Stimulated activated naive CD8-positive, alpha-beta T cell treated with anti-CD3 and anti-CD28 coated beads, Interleukin-15, Interleukin-2, amounts not matched to agents 100 U/mL and 50 U/mL, for 24 hours (primary cell): ENCODE data around the gene CCDC74B.
"Not testable (repeated sequence)": the region's sequence is repeated elsewhere in the genome, so short reads cannot be mapped to it uniquely, and the experiment has no call there.

ENCODE experiments used
- ATAC-seq: fragments of 150-1000 bp; cut with Tn5 transposase; one replicate; pipeline ENCODE4 v1.10.0; 2021
- DNase-seq: peaks from one replicate; pipeline ENCODE4 v3.0.0; 2021

CCDC74B gene

DNA sequence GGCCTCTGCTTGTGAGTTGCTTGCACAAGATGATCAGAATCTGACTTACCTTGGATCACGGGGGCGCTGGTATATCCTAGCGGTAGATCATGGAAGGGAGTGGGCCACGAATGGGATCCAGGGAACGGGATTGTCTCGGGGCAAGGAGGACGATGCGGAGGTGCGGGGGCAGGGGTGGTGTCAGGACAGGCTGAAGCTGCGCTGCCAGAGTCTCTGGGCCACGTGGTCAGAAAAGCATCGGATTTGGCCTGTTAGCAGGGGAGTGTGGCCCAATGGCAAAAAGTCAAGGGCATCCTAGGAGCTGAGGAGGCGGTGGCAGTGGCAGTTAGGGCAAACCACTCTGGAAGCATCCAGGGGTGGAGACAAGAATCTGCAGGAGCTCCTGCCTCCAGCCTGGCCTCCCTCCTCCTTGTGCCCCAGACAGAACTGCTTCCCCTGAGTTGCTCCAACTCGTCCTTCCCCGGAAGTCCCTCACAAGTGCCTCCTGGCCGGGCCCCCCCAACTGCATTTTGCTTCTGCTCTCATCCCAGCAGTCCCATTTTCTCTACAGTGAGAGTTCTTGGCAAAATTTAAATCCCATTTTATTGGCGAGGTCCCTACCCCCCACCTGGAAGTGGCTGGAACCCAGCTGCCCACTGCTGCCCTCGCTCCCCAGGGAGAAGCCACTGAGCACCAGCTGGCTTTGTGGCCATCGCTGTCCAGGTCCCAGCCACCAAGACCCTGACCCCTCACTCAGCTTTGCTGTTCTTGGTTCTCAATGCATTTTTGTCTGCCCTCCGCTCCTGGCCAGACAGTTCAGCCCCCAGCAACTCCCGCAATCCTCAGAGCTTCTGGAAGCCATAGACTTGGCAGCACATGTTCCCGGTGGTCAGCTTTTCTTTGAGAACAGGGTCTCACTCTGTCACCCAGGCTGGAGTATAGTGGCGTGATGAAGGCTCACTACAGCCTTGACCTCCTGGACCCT, 5.6 kb upstream of the CCDC74B start:
- ATAC-seq: no peak
- no peak for DNase-seq

DNA sequence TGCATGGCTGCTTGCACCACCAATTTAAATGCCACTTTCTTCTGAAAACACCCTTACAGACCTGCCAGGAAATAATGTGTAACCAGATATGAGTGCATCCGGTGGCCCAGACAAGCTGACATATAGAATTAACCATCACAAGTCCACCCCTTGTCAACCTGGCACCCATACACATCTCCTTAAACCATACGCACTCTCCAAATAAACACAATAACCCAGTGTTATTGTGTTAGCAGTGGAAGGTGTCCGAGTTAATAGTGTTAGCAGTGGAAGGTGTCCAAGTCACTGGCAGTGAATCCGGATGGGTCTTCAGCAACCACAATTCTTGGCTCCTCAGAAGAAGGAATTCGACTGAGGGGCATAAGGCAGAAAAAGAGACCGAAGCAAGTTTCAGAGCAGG, 3.6 kb upstream of the CCDC74B start:
- ATAC-seq, DNase-seq: not testable (repeated sequence)

DNA sequence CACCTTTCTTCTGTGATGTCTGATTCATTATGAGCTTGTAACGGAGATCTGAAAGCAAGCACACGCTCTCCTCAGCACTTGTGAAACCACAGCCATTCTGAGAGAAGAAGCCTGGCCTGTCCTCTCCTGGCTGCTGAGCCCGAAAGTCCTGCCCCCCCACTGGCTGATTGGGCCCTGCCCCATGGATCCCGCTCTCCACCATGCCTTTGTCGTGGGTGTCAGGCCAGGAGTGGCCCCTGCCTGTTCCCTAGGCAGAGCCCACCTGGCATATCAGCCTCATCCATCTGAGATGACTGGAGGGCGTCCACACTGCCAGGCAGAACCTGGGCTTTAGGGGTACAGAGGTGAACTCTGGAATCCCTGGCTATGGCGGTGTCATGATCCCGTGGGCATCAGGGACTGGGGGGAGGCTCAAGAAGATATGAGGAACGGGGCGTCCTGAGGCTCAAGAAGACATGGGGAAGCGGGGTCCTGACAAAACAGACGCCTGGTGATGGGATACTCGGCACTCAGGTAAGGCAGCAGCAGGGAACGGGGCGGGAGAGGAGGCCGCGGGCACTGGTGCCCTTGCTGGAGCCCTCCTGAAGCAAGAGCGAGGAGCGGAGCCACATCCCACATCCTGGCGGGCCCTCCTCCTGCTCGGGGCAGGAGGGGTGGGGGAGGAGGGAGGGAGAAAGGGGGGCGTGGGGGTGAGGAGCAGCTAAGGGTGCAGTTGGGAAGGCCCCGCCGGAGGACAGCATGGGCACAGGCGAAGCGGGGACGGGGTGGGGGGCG, 1.5 kb downstream of the CCDC74B start:
- ATAC-seq, DNase-seq: not testable (repeated sequence)

DNA sequence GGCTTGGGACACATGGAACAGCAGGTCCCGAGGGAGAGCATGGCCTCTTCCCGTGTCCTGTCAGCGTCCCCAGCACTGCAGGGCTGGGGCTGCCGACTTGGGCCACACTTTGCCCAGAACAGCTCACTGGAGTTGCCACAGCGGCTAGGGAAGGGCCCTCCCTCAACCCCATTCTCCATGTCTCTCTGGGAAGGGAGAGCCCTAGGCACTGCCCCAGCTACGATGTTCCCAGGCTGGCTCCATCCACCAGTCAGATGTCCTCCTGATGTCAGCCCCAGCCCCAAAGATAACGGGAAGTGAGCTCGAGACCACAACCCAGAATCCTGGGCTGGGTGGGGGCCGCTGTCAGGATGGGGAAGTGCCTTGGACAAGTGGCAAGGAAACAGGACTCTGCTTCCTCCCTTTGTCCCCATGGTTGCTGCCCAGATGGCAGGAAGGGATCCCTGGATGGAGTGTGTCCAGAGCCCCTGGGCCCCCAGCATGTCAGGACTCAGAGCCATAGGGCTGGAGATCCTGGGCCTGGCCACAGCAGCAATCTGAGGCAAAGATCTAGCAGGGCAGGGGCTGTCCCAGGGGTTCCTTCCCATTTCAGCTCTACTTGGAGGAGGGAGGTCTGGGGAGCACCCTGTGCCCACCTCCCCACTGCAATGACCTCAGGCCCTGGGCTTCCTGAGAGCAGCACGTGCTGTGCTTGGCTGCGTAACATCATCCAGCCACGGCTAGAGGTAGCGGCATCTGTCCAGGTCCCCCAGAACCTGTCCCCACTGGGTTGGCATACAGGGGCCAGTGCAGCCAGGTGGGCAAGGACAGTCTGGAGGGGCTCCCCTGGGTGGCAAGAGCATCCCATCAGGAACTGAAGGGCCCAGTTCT, 2.3 kb downstream of the CCDC74B start:
- not testable (repeated sequence) for DNase-seq, ATAC-seq

DNA sequence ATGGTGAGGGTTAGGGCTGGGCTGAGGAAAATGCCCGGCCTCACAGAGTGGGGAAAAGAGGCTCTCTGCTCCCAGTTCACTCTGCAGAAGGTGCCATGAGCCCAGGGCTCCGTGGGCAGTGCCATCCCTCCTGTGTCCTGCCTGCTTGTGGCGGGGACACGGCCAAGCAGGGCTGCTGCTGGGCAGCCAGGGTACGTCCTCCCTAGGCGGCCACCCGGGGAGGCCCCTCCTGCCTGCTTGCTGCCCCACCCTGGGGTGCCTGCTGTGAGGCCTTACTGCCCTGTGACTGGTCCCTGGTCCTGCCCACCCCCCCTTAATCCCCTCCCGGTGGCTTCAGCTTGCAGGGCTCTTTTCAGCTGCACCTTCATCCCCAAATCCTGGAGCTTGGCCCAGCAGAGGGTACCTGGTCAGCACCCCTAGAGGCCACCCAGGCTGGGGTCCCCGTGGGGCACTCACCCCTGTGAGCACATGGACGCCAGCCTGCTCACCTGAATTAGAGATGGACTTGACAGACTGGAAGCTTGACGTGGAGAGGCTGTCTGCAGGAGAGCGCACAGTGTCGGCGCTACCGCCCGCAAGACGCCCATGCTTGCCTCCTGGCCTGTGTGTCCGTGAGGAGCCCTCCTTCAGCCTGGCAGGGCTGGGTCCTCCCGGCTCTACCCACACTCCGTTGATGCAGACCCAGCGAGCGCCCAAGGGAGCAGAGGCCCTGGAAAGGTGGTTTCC, 3.1 kb downstream of the CCDC74B start:
- ATAC-seq, DNase-seq: not testable (repeated sequence)

DNA sequence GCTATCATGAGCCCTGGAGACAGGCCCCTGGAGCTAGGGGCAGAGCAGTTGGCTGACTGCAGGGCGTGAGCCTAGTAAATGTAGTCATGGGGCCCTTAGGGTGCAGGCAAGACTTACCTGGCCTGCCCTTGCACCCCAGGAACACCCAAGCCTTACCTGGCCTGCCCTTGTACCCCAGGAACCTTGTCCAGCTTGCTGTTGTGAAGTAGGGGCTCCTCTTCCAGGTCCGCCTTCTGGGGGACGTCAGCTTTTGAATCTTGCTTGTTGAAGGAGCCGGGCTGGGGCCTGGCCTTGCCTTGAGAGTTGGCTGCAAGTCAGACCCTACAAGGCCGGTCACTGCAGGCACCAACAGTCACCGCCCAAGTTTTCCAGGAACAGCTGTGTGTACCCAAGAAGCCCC, 3.9 kb downstream of the CCDC74B start:
- not testable (repeated sequence) for ATAC-seq

DNA sequence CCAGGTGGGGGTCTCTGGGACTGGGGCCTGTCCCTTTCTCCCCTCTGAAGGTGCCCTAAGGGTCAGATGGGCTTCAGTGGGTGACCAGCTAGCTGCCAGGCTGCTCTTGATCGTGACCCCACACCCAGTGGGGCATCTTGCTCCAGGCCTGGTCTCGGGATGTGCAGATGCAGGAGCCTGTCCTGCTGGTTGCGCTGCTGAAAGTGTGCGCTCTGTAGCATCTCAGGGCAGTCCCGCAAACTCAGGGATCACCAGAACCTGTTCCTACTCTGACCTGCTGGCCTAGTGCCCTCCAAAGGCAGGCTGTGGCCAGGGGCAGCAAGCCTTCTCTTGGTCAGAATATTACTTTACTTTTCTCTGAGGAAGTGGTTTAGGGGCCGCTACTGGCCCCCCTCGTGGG, 4.4 kb downstream of the CCDC74B start:
- DNase-seq, ATAC-seq: not testable (repeated sequence)

More for the DNA sequence above, 3.9 kb downstream of the CCDC74B start:
- not testable (repeated sequence) for DNase-seq

DNA sequence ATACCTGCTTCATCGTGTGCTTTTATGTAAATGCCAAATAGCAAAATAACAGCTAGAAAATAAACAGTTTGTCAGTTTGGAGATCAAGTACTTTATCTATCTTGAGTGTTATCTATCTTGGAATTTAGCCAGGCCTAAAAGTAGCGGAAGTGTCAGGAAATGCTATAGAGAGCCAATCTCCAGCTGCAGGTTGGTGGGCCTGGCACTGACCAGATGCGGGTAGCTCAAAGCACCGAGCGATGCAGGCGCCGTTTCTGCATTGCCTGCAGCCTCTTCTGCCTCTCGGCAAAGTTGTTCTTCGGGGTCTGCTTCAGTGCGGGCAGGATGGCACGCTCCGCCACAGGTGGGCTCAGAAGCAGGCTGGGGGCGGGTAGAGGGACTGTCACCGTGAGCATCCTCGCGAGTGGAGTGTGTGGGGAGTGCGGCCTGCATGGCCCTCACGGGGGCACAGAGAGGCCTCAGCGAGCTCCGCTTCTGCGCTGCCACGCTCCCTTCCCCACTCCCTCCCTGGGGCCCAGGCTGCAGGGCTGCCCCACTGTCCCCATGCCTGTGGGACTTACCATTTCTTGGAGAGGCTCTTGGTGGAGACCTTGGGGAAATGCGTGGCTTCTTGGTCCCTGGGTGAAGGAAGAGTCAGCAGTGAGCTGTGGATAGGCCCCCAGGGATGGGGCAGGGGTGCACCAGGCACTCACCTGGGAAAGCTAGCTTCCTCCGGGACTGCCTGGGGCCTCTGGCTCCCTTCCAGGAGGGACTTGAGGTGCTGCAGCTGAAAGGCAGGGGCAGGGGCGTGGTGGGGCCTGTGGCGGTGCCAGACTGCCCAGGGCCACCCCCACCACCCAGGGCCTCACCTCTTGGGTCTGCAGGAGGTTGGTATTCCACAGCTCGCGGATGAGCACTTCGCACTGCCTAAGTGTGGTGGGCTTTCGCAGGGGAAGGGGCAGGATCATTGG, 5.3 kb downstream of the CCDC74B start:
- DNase-seq, ATAC-seq: not testable (repeated sequence)

DNA sequence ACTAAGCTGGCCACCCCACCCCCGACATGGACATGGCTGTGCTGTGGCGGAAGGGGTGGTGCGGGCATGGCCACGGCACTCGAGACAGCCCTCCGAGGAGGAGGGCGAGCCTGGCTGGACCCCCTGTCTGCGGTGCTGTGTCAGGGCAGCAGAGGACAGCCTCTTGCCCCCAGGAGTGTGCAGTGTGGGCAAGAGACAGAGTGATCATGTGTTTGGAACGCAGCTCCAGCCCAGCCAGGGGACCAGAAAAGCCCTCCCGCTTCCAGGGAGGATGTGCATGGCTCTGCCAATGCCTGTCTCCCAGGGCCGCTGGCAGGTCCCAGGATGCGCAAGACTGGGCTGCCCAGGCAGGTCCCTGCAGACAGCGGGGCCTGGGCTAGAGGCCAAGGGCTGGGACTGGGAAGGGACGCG, 6.1 kb downstream of the CCDC74B start:
- DNase-seq, ATAC-seq: not testable (repeated sequence)

DNA sequence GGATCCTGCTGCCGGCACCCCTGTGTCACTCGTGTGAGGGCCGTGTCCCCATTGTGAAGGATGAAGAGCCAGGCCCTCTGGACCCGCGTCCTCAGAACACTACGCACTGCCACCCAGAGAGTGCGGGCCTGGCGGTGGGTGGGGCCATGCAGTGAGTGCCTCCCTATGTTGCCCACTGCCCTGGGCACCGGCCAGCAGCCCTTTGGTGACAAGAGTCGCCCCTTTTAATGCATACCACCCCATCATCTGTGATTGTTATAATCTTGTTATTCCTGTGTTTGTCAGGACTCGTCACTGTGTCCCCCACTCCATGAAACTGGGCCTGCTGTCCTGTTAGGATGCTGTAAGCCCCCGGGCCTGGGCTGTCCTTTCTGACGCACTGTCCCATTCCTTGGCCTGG, 6.6 kb downstream of the CCDC74B start:
- ATAC-seq, DNase-seq: not testable (repeated sequence)

DNA sequence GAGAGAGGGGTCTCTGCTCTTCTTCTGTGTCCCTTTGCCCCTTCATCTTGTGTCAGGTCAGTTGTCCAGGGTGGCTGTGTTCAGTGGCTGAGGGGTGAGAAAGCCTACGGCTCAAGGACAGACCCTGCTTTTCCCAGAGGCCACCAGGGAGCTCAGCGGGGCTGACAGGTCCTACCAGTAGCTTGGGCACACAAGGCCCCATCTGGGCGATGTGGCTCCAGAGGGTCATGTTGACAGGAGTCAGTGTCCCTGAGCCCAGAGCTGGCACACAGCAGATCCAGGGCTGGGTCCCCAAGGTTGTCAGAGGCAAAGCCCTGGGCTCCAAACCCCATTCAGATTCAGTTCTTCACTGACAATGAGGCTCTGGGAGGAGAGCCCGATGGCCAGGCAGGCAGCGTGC, 7.8 kb downstream of the CCDC74B start:
- ATAC-seq: not testable (repeated sequence)

DNA sequence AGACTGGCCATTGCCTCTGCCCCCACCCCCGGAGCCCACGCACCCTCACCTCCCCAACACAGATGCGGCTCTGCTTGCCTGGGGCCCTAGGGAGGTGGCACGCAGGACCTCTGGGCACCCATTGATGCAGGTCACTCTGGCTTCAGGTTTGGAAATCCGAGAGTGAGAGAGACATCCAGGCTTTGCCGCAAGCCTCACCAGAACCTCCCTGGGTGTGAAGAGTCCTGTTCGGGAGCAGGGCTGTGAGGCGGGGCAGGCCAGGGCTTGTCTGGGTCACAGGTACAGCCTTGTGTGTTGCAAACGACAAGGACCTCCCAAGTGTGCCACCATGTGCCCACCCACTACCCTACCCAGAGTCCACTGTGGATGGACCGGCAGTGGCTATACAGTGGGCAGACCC, 8.4 kb downstream of the CCDC74B start:
- not testable (repeated sequence) for DNase-seq, ATAC-seq

More for the DNA sequence above, 7.8 kb downstream of the CCDC74B start:
- not testable (repeated sequence) for DNase-seq

DNA sequence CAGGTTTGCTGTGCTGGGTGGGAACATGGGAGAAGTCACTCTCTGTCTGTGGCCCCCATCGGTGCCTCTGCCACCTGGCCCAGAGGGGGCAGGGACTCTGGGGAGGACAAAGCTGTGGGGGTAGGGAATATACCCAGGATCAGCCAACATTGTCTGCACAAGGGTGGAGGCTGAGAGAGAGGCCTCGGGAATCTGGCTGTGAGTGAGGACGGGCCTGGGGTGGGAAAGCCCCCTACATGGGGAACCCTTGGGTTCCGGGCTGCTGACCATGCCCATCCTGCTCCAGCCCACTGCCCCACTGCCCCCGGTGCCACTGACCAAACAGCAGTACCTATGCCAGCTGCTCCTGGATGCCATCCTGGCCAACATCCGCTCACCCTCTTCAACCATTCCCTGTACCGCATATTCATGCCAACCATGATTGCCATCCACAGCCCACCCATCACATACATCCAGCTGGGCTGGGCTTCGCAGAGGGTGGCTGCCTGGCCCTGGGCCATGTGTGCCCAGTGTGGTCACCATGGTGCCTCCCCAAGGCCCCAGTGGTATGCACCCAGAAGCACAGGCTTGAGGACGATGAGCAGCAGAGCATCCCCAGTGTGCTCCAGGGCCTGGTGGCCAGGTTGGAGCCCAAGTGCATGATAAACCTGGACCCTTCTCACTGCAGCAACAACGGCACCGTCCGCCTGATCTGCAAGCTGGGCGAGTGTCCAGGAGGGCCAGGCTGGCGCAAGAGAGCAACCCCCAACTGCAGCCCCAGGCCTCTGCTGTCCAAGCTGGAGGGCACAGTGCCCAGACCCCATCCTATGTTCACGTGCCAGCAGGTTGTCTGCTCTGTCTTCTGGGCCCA, 9.0 kb downstream of the CCDC74B start:
- DNase-seq (no peak), ATAC-seq (no peak)

DNA sequence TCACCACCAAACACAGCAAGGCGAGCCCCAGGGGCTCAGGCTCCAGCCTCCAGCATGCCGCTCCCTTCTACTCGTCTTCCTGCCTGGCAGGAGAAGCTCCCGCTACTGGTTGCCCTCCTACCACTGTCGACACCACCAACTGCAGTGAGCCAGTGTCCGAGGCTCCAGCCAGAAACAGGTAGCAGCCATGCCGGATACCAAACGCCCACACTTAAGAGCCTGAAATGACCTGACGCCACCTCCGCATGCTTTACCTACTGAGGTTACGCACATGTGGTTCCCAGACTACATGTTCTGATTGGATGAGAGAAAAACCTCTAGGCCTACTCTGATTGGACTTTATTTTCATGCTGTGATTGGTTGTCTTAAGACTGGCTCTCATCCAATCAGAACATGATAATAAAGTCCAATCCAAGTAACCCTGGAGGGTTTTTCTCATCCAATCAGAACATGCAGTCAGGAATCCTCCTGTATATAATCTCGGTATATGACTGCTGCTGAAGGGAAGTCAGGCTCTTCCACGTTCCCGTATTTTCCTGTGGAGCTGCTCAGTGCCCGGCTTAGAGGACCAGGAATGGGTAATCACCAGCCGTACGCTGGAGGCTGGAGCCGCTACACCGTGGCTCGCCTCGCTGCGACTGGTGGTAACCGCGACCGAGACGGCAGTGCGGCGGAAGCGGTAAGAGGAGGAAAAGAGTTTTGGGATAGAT, 15.6 kb downstream of the CCDC74B start, which contains the start of gene POTEF:
TSS of gene POTEF (minus strand) at position 103 of the 710 bp plus-strand sequence. CDS start 8,707 bp downstream, outside the sequence.
- DNase-seq, ATAC-seq: not testable (repeated sequence)

DNA sequence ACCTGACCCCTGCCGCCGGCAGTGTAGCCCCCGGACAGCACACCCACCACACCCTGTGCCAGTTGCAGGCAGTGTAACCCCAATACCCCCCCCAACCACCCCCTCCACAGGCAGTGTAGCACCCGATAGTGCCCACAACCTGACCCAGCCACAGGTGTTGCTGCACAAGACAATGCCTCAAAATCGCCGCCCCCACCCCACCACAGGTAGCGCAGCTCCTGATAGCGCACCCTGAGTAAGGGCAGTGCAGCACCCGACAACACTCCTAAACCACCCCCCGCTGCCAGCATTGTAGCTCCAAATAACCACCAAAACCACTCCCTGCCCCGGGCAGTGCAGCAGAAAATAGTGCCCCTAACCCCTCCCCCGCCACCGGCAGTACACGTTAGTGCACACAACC, 16.4 kb downstream of the CCDC74B start:
- DNase-seq, ATAC-seq: not testable (repeated sequence)

DNA sequence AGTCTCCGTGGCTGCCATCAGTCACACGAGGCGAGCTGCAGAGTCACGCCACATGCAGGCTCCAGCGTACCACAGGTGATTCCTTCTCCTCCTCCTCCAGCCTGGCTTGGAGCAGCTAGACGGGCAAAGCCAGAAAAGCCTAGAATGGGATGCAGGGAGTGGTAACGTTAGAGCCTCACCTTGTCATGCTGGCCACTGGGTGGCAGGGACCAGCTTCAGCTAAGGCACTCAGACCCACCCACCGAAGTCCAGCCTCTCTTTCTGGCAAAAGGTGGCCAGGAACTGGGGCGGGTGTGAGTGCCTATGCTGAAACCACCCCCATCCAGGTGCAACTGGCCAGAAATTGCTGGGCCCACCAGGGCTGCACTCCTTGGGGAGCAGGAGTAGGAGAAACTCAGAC, 17.2 kb downstream of the CCDC74B start:
- not testable (repeated sequence) for DNase-seq, ATAC-seq

DNA sequence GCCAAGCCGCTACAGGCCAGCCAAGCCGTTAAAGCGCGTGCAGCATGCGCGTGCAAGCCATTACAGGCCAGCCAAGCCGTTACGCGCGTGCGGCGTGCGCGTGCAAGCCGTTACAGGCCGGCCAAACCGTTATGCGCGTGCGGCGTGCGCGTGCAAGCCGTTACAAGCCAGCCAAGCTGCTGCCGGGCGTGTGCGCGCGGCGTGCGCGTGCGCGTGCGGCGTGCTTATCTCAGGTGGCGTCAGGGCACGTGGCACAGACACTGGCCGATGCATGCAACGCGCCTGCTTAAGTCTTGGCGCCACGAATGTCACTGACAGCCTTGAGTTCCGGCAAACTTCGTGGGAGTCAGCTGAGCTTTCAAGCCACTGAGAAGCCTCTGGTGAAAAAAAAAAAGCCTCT, 24.0 kb downstream of the CCDC74B start:
- DNase-seq, ATAC-seq: not testable (repeated sequence)
